Loucy (cell line): ENCODE measurements around the gene SH3BP5L.

Source experiments
- H2AFZ ChIP-seq: fragments of 200-600 bp; sonication (generic); 2 replicates; pipeline ENCODE4 v1.6.0; 2016; ENCODE audit warnings: antibody characterized with exemption, mild to moderate bottlenecking, low read length, moderate library complexity
- H3F3A ChIP-seq: fragments of 200-600 bp; 2 replicates; pipeline ENCODE4 v1.6.0; 2016; ENCODE audit warnings: antibody characterized with exemption, low read depth, mild to moderate bottlenecking
- H3K27me3 ChIP-seq: fragments of 200-600 bp; sonication (generic); 2 replicates; pipeline ENCODE4 v1.6.1; 2014; ENCODE audit warnings: low read length, mild to moderate bottlenecking; ENCODE audit not compliant: insufficient read depth, poor library complexity, severe bottlenecking
- H3K36me3 ChIP-seq: fragments of 200-600 bp; sonication (generic); 2 replicates; pipeline ENCODE4 v1.6.1; 2016; ENCODE audit warnings: low read length; ENCODE audit not compliant: insufficient read depth
- H3K4me1 ChIP-seq: fragments of 200-600 bp; sonication (generic); 2 replicates; pipeline ENCODE4 v1.5.1; 2014; ENCODE audit warnings: low read length, mild to moderate bottlenecking; ENCODE audit not compliant: insufficient read depth, poor library complexity, severe bottlenecking
- H3K4me2 ChIP-seq: fragments of 200-600 bp; sonication (generic); 2 replicates; pipeline ENCODE4 v1.6.0; 2014; ENCODE audit warnings: antibody characterized with exemption, low read length, low read depth, mild to moderate bottlenecking; ENCODE audit not compliant: poor library complexity, severe bottlenecking
- H3K4me3 ChIP-seq: fragments of 200-600 bp; sonication (generic); 2 replicates; pipeline ENCODE4 v1.5.1; 2014; ENCODE audit warnings: low read length, mild to moderate bottlenecking, mixed read lengths; ENCODE audit not compliant: poor library complexity, severe bottlenecking
- H3K79me2 ChIP-seq: fragments of 200-600 bp; sonication (generic); 2 replicates; pipeline ENCODE4 v1.6.1; 2014; ENCODE audit warnings: low read length; ENCODE audit not compliant: insufficient read depth
- H3K9ac ChIP-seq: fragments of 200-600 bp; sonication (generic); 2 replicates; pipeline ENCODE4 v1.6.0; 2014; ENCODE audit warnings: mild to moderate bottlenecking, low read depth, low read length, moderate library complexity; ENCODE audit not compliant: poor library complexity, severe bottlenecking
- H3K9me2 ChIP-seq: fragments of 200-600 bp; sonication (generic); replicated peaks from 2 replicates; pipeline ENCODE4 v1.6.1; 2016; ENCODE audit warnings: low read depth, low read length, mixed read lengths
- H3K9me3 ChIP-seq: fragments of 200-600 bp; sonication (generic); 2 replicates; pipeline ENCODE4 v1.6.1; 2014; ENCODE audit warnings: mild to moderate bottlenecking, antibody characterized with exemption, low read length, low read depth; ENCODE audit not compliant: insufficient read depth
- H4K20me1 ChIP-seq: fragments of 200-600 bp; sonication (generic); 2 replicates; pipeline ENCODE4 v1.6.0; 2014; ENCODE audit warnings: antibody characterized with exemption, low read length, mild to moderate bottlenecking; ENCODE audit not compliant: insufficient read depth, poor library complexity, severe bottlenecking
- EZH2phosphoT487 ChIP-seq: fragments of 200-600 bp; IDR thresholded peaks from 2 replicates; pipeline ENCODE4 v1.6.1; 2018; ENCODE audit warnings: antibody characterized with exemption, mild to moderate bottlenecking, moderate library complexity, borderline replicate concordance
- TF ChIP-seq, protein P1 (sequence below): fragments of 200-600 bp; sonication (generic); conservative IDR thresholded peaks from 2 replicates; pipeline ENCODE4 v1.5.1; 2014; ENCODE audit warnings: mild to moderate bottlenecking, antibody characterized with exemption, low read length

SH3BP5L gene

DNA sequence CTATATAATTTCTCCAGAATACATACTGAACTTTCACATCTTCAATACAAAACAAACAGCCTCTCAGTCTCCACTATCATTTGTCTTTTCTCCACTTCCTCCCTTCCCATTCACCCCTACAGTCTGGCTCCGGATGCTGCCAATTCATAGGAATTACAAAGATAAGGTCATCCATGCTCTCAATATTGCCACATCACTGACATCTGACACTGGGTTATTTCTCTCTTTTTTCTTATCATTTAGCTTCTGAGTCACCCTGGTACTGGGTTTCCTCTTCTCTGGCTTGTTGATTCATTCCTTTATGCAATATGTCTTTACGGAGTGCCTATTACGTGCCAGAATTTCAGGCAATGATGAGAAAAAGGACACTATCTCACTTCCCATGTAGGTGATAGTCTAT lies 3.1 kb upstream of the SH3BP5L start:
- Histone ChIP-seq H3K4me2 (no peak overlapping the region), H3K27me3 (no peaks in the 10 kb centered on the region), H3F3A (no peaks in the 10 kb centered on the region), H3K4me1 (peaks cover 27% of the 10 kb centered on the region), H3K4me3 (no peak overlapping the region), H3K9me3 (no peaks in the 10 kb centered on the region), H4K20me1 (peaks cover 8% of the 10 kb centered on the region), H2AFZ (no peak overlapping the region), H3K9ac (no peak overlapping the region), H3K36me3 (no peaks in the 10 kb centered on the region), H3K79me2 (peaks cover 17% of the 10 kb centered on the region), H3K9me2 (no peaks in the 10 kb centered on the region)
- TF ChIP-seq, protein P1, sequence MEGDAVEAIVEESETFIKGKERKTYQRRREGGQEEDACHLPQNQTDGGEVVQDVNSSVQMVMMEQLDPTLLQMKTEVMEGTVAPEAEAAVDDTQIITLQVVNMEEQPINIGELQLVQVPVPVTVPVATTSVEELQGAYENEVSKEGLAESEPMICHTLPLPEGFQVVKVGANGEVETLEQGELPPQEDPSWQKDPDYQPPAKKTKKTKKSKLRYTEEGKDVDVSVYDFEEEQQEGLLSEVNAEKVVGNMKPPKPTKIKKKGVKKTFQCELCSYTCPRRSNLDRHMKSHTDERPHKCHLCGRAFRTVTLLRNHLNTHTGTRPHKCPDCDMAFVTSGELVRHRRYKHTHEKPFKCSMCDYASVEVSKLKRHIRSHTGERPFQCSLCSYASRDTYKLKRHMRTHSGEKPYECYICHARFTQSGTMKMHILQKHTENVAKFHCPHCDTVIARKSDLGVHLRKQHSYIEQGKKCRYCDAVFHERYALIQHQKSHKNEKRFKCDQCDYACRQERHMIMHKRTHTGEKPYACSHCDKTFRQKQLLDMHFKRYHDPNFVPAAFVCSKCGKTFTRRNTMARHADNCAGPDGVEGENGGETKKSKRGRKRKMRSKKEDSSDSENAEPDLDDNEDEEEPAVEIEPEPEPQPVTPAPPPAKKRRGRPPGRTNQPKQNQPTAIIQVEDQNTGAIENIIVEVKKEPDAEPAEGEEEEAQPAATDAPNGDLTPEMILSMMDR: no peak
- no peak for TF ChIP-seq EZH2phosphoT487

DNA sequence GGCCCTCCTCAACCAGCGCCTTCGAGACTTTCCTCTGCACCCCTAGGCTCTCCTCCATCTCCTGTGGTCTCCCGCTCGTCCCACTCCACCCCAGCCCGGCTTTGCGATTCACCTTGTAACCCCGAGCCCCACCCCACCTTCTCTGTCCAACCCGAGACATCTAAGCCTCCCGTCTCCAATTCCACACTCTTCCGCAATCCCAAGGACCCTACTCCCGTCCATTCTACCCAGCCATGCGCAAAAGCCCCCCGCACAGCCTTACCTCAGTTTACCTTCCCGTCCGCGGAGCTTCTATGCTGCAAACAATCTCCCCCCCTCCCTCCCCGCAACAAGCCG lies 174 bp downstream of the SH3BP5L start:
- H2AFZ ChIP-seq: peak overlapping the region; percentile 94
- H3K9ac ChIP-seq: peak overlapping the region; percentile 93
- no peaks in the 10 kb centered on the region for H3K36me3 ChIP-seq
- no peaks in the 10 kb centered on the region for H3K9me2 ChIP-seq
- peak overlapping the region; percentile 94 for H3K4me2 ChIP-seq
- H3K9me3 ChIP-seq: no peaks in the 10 kb centered on the region
- peaks cover 15% of the 10 kb centered on the region for H4K20me1 ChIP-seq
- H3K27me3 ChIP-seq: no peaks in the 10 kb centered on the region
- H3K79me2 ChIP-seq: peaks cover 50% of the 10 kb centered on the region
- no peak for TF ChIP-seq EZH2phosphoT487
- TF ChIP-seq, protein P1: no peak
- H3K4me3 ChIP-seq: peak overlapping the region; percentile 95
- H3K4me1 ChIP-seq: peaks cover 52% of the 10 kb centered on the region
- H3F3A ChIP-seq: no peaks in the 10 kb centered on the region

DNA sequence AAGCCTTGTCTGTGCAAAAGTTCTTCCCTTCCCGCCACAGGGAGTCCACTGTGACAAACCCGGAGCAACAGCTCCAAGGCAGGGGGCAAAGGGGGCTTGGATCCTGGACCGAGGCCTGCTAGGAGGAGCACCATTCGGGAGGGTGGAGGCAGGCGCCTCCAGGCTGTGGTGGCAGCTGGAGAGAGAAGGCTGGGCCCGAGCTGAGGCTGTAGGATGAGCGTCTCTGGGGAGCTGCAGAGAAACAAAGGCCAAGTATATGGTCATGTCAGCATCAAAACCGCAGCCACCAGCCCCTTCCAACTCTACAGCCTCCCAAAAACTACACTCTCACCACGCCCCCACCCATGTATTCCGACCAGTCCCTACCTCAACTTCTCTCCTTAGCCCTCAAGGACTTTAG lies 579 bp downstream of the SH3BP5L start:
- peaks cover 54% of the 10 kb centered on the region for H3K79me2 ChIP-seq
- H3K36me3 ChIP-seq: no peaks in the 10 kb centered on the region
- peak overlapping the region; percentile 93 for H3K9ac ChIP-seq
- peak overlapping the region; percentile 94 for H2AFZ ChIP-seq
- peak overlapping the region; percentile 95 for H3K4me3 ChIP-seq
- peaks cover 56% of the 10 kb centered on the region for H3K4me1 ChIP-seq
- no peaks in the 10 kb centered on the region for H3K9me2 ChIP-seq
- peak overlapping the region; percentile 94 for H3K4me2 ChIP-seq
- peaks cover 15% of the 10 kb centered on the region for H4K20me1 ChIP-seq
- no peak for TF ChIP-seq EZH2phosphoT487
- TF ChIP-seq, protein P1: no peak
- no peaks in the 10 kb centered on the region for H3K27me3 ChIP-seq
- H3F3A ChIP-seq: no peaks in the 10 kb centered on the region
- no peaks in the 10 kb centered on the region for H3K9me3 ChIP-seq
